HG02798 (cell line): ENCODE results near the gene KCND1.

ENCODE experiments used
- ATAC-seq: cut with Tn5 transposase; IDR thresholded peaks from one replicate; pipeline ENCODE4 v1.9.1; 2021; ENCODE audit warnings: mild to moderate bottlenecking; ENCODE audit not compliant: unreplicated experiment, poor library complexity

Gene KCND1

GRCh38 chrX:48939524-48940228, 32.0 kb downstream of the KCND1 start:
- ATAC-seq, result no peak

- ATAC-seq, result peak; percentile 63
Measured at GRCh38 chrX:48938721-48939425, 32.8 kb downstream of the KCND1 start.

- ATAC-seq, result peak; percentile 61
Measured at GRCh38 chrX:48937054-48937907, 34.4 kb downstream of the KCND1 start.

GRCh38 chrX:48936429-48937053, 35.1 kb downstream of the KCND1 start:
- no peak for ATAC-seq

- ATAC-seq, result no peak
Measured at GRCh38 chrX:48935301-48935670, 36.4 kb downstream of the KCND1 start.

GRCh38 chrX:48934581-48935300, 36.9 kb downstream of the KCND1 start:
- ATAC-seq, result no peak

GRCh38 chrX:48933757-48934156, 37.9 kb downstream of the KCND1 start:
- no peak for ATAC-seq

GRCh38 chrX:48927736-48928382, 43.8 kb downstream of the KCND1 start:
- no peak for ATAC-seq

- ATAC-seq, result no peak
Measured at GRCh38 chrX:48927123-48927522, 44.5 kb downstream of the KCND1 start.

- no peak for ATAC-seq
Measured at GRCh38 chrX:48924270-48924669, 47.4 kb downstream of the KCND1 start.

- ATAC-seq, result no peak
Measured at GRCh38 chrX:48923771-48924170, 47.9 kb downstream of the KCND1 start.

GRCh38 chrX:48920718-48921104, 50.9 kb downstream of the KCND1 start:
- ATAC-seq, result no peak

- ATAC-seq, result no peak
Measured at GRCh38 chrX:48919947-48920717, 51.5 kb downstream of the KCND1 start.

- no peak for ATAC-seq
Measured at GRCh38 chrX:48919360-48919841, 52.2 kb downstream of the KCND1 start.

- peak; percentile 84 for ATAC-seq
Measured at GRCh38 chrX:48918643-48919340, 52.9 kb downstream of the KCND1 start, which contains the start of gene PIM2. Gene PIM2 (minus strand): TSS chrX:48919024. CDS start chrX:48918834, 190 bp downstream.

GRCh38 chrX:48918301-48918642, 53.4 kb downstream of the KCND1 start:
- ATAC-seq, result no peak

- ATAC-seq, result peak; percentile 39
Measured at GRCh38 chrX:48917139-48918001, 54.3 kb downstream of the KCND1 start.
